Fibroblast of mammary gland (primary cell): Measurements from ENCODE around the gene HRH3.

Experiments
- DNase-seq: peaks from one replicate; pipeline ENCODE4 v3.0.0-alpha.2; 2010; ENCODE audit warnings: low read depth
- H3K4me3 ChIP-seq: 2 replicates; pipeline ENCODE4 v1.5.1; 2011; ENCODE audit warnings: low read depth, mild to moderate bottlenecking, low read length, moderate library complexity; ENCODE audit not compliant: control insufficient read depth
- TF ChIP-seq, protein P1 (sequence below): conservative IDR thresholded peaks from 2 replicates; pipeline ENCODE4 v1.5.1; 2011; ENCODE audit warnings: low read depth, low read length, inconsistent platforms; ENCODE audit not compliant: control insufficient read depth, insufficient read depth

The HRH3 gene

DNA sequence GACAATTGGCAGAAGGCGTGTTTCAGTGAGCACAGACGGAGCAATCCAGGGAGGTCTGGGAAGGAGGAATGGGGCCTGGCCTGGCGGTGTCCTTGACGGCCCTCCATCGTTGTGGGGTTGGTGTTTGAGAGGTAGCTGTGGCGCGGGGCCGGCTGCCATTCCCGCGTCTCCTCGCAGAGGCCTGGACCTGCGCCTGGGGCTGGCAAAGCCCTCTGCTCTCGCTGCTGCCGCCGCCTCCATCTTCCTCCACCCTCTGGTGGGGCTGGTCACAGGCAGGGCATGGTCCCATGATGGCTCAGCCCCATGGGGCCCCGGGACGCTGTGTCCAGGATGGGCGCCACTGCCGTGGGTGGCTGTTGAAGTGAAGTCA lies 25.8 kb upstream of the HRH3 start:
- DNase-seq = no peak
- TF ChIP-seq, protein P1, sequence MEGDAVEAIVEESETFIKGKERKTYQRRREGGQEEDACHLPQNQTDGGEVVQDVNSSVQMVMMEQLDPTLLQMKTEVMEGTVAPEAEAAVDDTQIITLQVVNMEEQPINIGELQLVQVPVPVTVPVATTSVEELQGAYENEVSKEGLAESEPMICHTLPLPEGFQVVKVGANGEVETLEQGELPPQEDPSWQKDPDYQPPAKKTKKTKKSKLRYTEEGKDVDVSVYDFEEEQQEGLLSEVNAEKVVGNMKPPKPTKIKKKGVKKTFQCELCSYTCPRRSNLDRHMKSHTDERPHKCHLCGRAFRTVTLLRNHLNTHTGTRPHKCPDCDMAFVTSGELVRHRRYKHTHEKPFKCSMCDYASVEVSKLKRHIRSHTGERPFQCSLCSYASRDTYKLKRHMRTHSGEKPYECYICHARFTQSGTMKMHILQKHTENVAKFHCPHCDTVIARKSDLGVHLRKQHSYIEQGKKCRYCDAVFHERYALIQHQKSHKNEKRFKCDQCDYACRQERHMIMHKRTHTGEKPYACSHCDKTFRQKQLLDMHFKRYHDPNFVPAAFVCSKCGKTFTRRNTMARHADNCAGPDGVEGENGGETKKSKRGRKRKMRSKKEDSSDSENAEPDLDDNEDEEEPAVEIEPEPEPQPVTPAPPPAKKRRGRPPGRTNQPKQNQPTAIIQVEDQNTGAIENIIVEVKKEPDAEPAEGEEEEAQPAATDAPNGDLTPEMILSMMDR = no peak
- no peak overlapping the region for H3K4me3 ChIP-seq

DNA sequence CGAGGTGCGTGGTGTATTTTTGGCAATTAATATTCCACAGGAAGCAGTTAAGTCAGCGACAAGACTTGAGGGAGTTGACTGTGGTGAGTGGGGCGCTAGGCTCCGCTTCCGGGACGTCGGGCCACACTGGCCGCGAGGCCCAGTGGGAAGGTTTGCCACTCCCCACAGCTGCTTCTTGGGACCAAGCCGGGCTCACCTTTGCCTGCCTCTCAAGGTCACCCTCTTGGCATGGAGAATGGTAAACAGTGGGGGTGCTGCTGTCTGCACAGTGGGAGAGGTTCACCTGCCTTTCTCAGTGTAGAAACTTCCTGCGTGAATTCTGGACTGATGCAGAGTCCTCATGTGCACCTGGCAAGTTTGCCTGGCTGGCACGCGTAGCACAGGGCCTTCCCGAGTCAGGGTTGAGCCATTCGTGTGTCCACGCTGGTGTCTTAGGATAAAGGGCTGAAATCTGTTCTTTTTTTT lies 24.6 kb upstream of the HRH3 start:
- TF ChIP-seq, protein P1 = no peak
- H3K4me3 ChIP-seq = no peak overlapping the region
- DNase-seq = no peak

DNA sequence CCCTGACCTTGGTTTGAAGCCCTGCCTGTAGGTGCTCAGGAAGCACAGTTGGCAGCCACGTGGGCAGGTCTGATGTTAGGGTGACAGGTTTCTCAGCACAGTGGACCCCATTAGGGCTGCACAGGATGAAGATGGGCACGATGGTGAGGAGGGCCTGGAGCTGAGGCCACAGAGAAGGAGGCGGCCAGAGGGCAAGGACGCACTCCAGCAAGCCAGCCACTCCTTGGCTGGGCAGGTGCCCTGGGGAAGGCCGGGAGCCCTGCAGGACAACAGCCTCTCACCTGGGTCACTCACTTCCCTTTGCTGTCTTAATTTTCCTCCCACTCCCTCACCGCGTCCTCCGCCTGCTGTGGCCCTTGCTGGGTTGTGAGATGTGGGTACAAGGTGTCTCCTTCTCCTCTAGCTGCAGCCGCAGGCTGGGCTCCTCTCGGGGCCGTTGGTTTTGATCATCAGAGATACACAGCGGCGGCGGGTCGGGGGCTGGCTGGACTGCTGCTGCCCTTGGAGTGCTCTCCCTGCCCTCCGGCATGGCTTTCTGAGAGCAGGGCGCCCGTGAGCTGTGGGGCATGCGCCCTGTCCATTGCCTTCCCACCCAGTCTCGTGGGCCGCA lies 23.9 kb upstream of the HRH3 start:
- TF ChIP-seq, protein P1 = no peak
- no peak overlapping the region for H3K4me3 ChIP-seq
- DNase-seq = no peak

DNA sequence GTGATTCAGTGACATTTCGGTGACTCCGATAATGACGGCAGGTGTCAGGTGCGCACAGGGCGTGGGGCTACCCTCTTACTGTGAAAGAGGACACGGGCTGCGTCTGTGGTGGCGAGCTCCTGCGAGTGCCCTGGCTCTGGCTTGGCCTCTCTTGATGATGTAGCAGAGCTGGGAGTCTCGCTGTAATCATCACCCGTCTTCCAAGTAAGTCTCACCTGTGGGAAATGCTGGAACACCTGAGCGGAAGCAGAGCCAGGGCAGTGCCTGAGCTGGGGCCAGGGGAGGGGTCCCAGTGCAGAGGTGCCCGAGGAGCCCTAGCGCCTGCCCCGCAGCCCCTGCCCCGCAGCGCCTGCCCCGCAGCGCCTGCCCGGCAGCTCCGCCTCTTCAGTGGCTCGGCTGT lies 23.0 kb upstream of the HRH3 start:
- H3K4me3 ChIP-seq = no peak overlapping the region
- DNase-seq = no peak
- TF ChIP-seq, protein P1 = no peak

DNA sequence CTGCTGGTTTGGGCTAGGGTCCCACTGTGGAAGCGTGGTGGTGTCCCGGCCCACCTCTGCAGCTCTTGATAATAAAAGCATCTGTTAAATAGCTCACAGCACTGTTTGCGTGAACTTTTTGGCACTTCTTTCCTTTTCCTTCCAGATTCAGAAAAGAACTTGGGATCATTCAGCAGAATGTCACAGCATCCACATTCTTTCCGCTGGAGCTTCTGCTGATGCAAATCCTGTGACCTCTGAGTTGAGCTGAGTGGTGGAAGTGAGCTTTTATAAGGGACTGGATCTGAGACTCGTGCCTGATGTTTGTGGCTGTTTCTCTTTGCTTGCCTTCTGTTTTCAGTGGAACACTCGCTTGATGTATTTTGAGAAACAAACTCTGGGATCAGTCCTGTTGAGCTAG lies 22.1 kb upstream of the HRH3 start:
- TF ChIP-seq, protein P1 = no peak
- DNase-seq = no peak
- no peak overlapping the region for H3K4me3 ChIP-seq

DNA sequence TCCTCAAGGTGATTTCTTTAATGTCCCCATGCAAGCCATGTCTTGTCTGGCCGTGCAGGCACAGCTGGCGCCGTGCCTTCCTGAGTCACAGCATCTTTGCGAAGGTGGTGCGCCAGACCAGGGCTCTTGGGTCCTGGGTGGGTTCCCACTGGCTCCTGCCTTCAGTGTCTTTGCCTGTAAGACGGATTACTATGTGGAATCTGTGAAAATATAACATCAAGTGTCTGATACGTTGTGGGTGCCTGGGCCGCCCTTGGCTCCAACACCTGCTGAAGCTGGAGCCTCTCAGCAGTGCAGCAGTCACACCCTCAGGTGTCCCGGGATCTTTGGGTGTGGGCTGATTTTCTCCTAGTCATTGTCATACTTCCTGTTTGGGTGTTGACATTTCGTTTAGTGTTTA lies 21.4 kb upstream of the HRH3 start:
- no peak for DNase-seq
- no peak overlapping the region for H3K4me3 ChIP-seq
- TF ChIP-seq, protein P1 = no peak

DNA sequence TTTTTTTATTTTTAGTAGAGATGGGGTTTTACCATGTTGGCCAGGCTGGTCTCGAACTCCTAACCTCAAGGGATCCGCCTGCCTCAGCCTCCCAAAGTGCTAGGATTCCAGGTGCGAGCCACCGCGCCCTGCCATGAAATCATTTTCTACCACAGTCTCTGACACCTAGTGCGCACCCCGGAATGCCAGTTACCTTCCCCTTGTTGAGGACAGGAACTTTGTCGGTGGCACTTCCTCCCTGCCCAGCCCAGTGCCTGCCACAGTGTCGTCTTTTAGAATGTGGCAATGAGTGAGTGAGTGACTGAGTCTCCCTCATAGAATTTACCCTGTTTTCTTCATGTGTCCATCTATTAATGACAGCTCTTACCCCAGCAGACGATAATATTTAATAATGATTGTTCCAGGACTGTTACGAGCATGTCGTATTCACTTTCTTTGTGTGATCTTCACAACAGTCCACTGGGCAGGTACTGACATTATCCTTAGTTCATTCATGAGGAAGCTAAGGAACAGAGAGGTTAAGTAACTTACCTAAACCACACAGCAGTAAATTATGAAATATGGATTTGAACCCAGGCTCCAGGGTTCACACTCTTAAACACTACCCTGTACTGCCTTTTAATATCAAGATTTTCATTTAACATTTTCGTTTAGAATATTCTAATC lies 20.1 kb upstream of the HRH3 start:
- no peak for DNase-seq
- TF ChIP-seq, protein P1 = no peak
- H3K4me3 ChIP-seq = no peak overlapping the region
